Uterus (tissue), 4 donors: Measurements from ENCODE around the gene CFDP1. TPM values are rescaled to one million over a fixed set of nuclear protein-coding genes. Genes with fewer than 3 reads are reported as not detected.
"Not testable (repeated sequence)": the region's sequence is repeated elsewhere in the genome, so short reads cannot be mapped to it uniquely, and the experiment has no call there.

ENCODE experiments used
- DNase-seq, 2 donors: peaks; one replicate each; pipeline ENCODE4 v3.0.0-alpha.2; 2019 to 2020
- H3K27ac ChIP-seq, 2 donors: fragments of 200-600 bp; sonication (generic); 1 replicate in 1 of 2; 2 replicates in 1 of 2; pipeline ENCODE4 v1.5.1; 2016 to 2018
- H3K27me3 ChIP-seq, 2 donors: fragments of 200-600 bp; sonication (generic); one replicate each; pipeline ENCODE4 v1.5.1; 2018 to 2019; ENCODE audit warnings: control low read depth in 1 of 2
- H3K36me3 ChIP-seq, 2 donors: fragments of 200-600 bp; sonication (generic); one replicate each; pipeline ENCODE4 v1.5.1; 2019; ENCODE audit warnings: control low read depth in 1 of 2
- H3K4me1 ChIP-seq, 2 donors: fragments of 200-600 bp; sonication (generic); one replicate each; pipeline ENCODE4 v1.5.1; 2018 to 2019; ENCODE audit warnings: control low read depth in 1 of 2
- H3K4me3 ChIP-seq, 2 donors: fragments of 200-600 bp; sonication (generic); 1 replicate in 1 of 2; 2 replicates in 1 of 2; pipeline ENCODE4 v1.5.1; 2018 to 2019; ENCODE audit warnings: mild to moderate bottlenecking in 1 of 2
- H3K9me3 ChIP-seq, 2 donors: fragments of 200-600 bp; sonication (generic); one replicate each; pipeline ENCODE4 v1.5.1; 2019; ENCODE audit warnings: control low read depth in 1 of 2
- POLR2A ChIP-seq, 2 donors: fragments of 450-650 bp; IDR thresholded peaks; one replicate each; pipeline ENCODE4 v1.6.1; 2016; ENCODE audit warnings: antibody characterized with exemption in 2 of 2, mild to moderate bottlenecking in 1 of 2, moderate library complexity in 1 of 2
- intact Hi-C: fragments of 100-400 bp; cut with DNase I; formaldehyde crosslinking; loops from one replicate; pipeline ENCODE4 v1.15.1; 2023; ENCODE audit warnings: low total_unique reads
- total RNA-seq, 4 donors: library from RNA; depleted of rRNA in 3 of 4; stranded (reverse); fragments of >200 nt in 3 of 4; gene quantifications; one replicate each; pipeline versions ENCODE4 v1.1.0 to v1.2.4, GENCODE V29; 2014 to 2023
- TF ChIP-seq, protein P1 (sequence below), 4 experiments: fragments of 200-600 bp in 2 of 4; fragments of 450-650 bp in 2 of 4; sonication (generic) in 2 of 4; IDR thresholded peaks; one replicate each; pipeline ENCODE4 v1.5.1; 2016 to 2019; ENCODE audit warnings: antibody characterized with exemption in 4 of 4, mild to moderate bottlenecking in 2 of 4, moderate library complexity in 1 of 4
- donor health status: DM: yes; HTN: yes; CAD: no.

CFDP1 gene
- total RNA-seq, 4 donors from 2014 or later = 22.3 to 90.8 (median 73.4) TPM

DNA sequence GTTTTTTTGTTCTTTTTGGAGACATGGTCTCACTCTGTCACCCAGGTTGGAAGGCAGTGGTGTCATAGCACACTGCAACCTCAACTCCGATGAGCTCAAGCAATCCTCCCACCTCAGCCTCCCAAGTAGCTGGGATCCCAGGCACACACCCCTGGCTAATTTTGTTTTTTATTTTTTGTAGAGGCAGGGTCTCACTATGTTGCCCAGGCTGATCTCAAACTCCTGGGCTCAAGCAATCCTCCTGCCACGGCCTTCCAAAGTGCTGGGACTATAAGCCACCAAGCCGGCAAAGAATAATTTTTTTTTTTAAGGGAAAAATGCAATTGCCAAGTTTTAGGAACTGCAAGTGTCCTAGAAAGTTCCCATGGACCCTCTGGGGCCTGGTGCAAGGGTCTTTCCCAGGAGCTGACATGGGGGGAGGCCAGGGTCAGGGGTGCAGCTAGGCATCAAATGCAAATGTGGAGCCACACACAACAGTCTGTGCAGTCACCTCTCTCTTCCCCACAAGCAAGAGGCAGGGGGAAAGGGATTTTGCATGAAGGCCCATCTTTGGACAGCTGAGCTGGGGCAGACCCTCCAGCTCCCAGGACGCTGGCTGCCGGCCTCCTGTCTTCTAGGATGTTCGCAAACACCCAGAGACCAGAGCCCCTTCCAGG, 161.7 kb downstream of the CFDP1 start:
- H3K4me1 ChIP-seq = no peaks in the 10 kb centered on the region
- intact Hi-C loops = no loop called here
- DNase-seq = no peak
- no peak overlapping the region for H3K4me3 ChIP-seq
- H3K9me3 ChIP-seq = no peaks in the 10 kb centered on the region
- no peaks in the 10 kb centered on the region for H3K27me3 ChIP-seq
- no peak for TF ChIP-seq POLR2A (IDR thresholded peaks at IDR 0.05)
- TF ChIP-seq, protein P1, sequence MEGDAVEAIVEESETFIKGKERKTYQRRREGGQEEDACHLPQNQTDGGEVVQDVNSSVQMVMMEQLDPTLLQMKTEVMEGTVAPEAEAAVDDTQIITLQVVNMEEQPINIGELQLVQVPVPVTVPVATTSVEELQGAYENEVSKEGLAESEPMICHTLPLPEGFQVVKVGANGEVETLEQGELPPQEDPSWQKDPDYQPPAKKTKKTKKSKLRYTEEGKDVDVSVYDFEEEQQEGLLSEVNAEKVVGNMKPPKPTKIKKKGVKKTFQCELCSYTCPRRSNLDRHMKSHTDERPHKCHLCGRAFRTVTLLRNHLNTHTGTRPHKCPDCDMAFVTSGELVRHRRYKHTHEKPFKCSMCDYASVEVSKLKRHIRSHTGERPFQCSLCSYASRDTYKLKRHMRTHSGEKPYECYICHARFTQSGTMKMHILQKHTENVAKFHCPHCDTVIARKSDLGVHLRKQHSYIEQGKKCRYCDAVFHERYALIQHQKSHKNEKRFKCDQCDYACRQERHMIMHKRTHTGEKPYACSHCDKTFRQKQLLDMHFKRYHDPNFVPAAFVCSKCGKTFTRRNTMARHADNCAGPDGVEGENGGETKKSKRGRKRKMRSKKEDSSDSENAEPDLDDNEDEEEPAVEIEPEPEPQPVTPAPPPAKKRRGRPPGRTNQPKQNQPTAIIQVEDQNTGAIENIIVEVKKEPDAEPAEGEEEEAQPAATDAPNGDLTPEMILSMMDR (IDR thresholded peaks at IDR 0.05) = no peak
- no peaks in the 10 kb centered on the region for H3K36me3 ChIP-seq
- H3K27ac ChIP-seq = no peak overlapping the region

DNA sequence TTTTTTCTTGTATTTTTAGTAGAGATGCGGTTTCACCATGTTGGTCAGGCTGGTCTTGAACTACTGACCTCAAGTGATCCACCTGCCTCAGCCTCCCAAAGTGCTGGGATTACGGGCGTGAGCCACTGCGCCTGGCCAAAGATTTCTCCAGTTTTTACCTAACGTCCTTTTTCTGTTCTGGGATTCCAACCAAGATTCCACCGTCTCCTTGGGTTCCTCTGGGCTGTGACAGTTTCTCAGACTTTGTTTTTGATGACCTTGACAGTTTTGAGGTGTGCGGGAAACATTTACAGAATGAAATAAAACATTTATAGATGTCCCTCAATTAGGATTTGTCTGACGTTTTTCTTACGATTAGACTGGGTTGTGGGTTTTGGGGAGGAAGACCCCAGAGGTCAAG, 163.9 kb downstream of the CFDP1 start:
- H3K36me3 ChIP-seq, H3K4me1 ChIP-seq, DNase-seq, H3K9me3 ChIP-seq, intact Hi-C loops, H3K27me3 ChIP-seq, H3K27ac ChIP-seq, H3K4me3 ChIP-seq: not testable (repeated sequence)

DNA sequence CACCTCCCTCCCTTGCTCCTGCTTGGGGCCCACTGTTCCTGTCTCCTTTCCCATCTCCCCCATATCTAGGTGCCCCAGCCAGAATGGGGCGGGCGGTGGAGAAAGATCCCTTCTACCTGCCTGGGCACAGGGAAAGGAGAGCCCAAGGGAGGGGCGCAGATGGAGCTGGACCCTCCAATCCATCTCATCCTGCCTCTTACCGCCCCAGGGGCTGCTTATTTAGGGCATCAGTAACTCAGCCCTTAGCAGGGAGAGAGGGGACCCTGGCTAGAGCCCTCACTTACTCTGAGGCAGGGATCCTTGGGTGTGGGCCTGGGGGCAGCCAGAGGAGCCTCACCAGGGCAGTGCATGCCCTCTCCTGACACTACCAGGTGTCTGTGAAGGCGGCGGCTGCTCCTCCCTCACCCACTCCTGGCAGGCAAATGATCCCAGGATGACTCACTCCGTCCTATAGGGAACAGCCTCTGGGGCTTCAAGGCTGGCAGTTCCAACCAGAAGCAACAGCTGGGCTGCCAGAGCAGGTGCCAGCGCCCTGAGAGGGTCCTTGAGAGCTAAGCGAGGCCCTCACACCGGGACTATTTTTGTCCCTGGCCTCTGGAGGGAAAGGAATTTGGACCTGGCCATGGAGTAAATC, 165.6 kb downstream of the CFDP1 start:
- H3K4me1 ChIP-seq = peaks cover 0 to 8% of the 10 kb centered on the region in 2 donors
- no peaks in the 10 kb centered on the region for H3K36me3 ChIP-seq
- H3K27me3 ChIP-seq = no peaks in the 10 kb centered on the region
- H3K9me3 ChIP-seq = no peaks in the 10 kb centered on the region
- no peak for DNase-seq
- peak overlapping the region in 1 of 2 donors; percentile 7 for H3K27ac ChIP-seq
- no peak overlapping the region for H3K4me3 ChIP-seq
- TF ChIP-seq POLR2A (IDR thresholded peaks at IDR 0.05) = no peak
- TF ChIP-seq, protein P1 (IDR thresholded peaks at IDR 0.05) = no peak
- intact Hi-C loops = no loop called here

DNA sequence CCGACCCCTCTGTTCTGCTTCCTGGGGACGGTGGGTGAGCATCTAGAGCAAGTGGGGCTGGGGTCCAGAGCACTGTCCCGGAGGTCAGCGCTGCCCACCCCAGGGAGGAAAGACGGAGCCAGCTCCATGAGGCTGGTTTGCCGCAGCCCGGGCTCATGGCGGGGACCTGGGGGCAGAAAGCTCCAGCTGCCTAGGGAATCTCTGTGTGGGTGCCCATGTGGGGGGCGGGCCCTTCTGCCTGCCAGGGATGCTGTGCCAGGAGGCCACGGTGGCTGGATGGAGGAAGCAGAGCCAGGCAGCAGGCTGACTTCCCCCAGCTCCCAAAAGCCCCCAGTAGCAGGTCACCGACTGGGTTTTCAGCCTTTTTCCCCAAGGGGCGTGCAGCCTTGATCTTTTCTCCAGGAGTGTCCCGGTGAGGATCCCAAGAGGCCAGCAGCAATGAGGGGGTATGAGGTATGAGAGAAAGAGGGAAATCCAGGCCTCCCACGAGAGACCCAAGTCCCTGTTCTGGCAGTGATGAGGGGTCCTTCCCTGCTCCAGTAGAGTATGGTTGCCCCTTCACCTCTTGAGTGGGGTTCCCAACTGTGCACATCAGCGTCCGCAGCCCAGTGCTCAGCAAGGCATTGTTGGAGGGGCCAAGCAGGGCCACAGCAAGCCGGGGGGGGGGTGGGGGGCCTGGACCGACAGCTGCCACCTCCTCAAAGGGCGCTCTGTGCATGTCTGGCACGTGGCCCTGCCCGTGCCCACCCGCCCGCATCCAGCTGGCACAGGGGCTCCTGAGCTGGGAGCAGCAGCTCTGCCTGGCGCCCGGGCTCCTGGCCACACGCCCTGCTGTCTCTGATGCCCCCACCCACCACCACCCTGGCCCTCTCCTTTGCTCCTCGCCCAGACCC, 166.3 kb downstream of the CFDP1 start:
- TF ChIP-seq, protein P1 (IDR thresholded peaks at IDR 0.05) = no peak
- no peak for TF ChIP-seq POLR2A (IDR thresholded peaks at IDR 0.05)
- intact Hi-C loops = no loop called here
- peak in 1 of 2 donors; percentile 26 for DNase-seq
- Histone ChIP-seq H3K4me1 (peaks cover 0 to 15% of the 10 kb centered on the region in 2 donors), H3K9me3 (no peaks in the 10 kb centered on the region), H3K27ac (no peak overlapping the region), H3K27me3 (no peaks in the 10 kb centered on the region), H3K36me3 (no peaks in the 10 kb centered on the region), H3K4me3 (no peak overlapping the region)

DNA sequence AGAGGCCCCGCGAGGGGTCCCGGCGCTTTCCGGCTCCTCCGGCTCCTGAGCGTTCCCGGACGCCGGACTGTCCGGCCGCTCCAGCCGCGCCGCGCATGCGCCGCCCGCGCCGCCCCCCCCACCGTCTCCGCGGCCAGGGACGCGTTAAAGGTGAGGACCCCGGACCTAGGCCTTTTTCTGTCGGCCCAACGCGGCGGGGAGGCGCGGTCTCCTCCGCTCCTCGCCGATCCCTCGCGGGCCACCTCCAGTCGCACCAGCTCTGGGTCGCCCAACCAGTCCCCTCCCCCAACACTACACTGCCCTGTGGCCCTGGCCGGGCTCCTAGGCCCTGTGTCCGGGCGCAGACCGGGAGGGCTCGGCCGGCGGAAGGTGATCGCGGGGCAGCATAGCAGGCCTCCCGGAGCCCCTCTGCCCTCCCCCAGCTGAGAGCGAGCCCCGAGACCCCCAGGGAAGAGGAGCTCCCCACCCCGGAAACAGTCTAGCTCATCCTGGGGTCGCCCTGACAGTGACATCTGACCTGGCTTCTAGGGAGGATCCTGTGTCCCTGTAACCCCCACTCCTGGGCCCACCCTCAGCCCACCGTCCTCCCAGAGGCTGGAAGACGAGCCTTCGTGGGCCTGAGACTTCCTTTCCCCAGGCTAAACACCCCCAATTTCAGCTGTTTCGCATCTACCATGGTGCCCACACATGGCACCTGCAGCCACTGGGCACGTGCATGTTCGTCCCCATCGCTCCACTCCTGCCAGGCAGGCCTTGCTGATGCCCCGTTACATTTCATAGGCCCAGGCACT, 167.2 kb downstream of the CFDP1 start:
- intact Hi-C loops = no loop called here
- Histone ChIP-seq H3K9me3 (no peaks in the 10 kb centered on the region), H3K27ac (peak overlapping the region; percentile 84 to 91), H3K36me3 (no peaks in the 10 kb centered on the region), H3K4me3 (peak overlapping the region; percentile 73 to 76), H3K27me3 (no peaks in the 10 kb centered on the region), H3K4me1 (peaks cover 0 to 16% of the 10 kb centered on the region in 2 donors)
- DNase-seq = peak; percentile 80 to 84
- TF ChIP-seq, protein P1 (IDR thresholded peaks at IDR 0.05) = no peak
- peak; percentile 52 to 75 for TF ChIP-seq POLR2A (IDR thresholded peaks at IDR 0.05)
